AG04449 (cell line): ENCODE data around the gene SETBP1.

Source experiments
- CTCF ChIA-PET: fragments of 350-600 bp; formaldehyde crosslinking; extraction: SDS; loops from one replicate; lab custom pipeline; 2021; ENCODE audit warnings: antibody characterized with exemption; lab: Yijun Ruan, JAX
- POLR2A ChIA-PET: fragments of 400-600, 350-600 bp; formaldehyde crosslinking; extraction: SDS; loops from one replicate; lab custom pipeline; 2020; ENCODE audit warnings: antibody characterized with exemption, inconsistent platforms; lab: Yijun Ruan, JAX
- DNase-seq: peaks from one replicate; pipeline ENCODE4 v3.0.0-alpha.2; 2010; ENCODE audit warnings: low read depth, low spot score
- H3K4me3 ChIP-seq: 2 replicates; pipeline ENCODE4 v1.5.1; 2011; ENCODE audit warnings: low read depth, mild to moderate bottlenecking, control low read depth, low read length
- TF ChIP-seq, protein P1 (sequence below): IDR thresholded peaks from one replicate; pipeline ENCODE4 v1.5.1; 2011; ENCODE audit warnings: mild to moderate bottlenecking, moderate library complexity, low read length, control low read depth, inconsistent platforms; ENCODE audit not compliant: insufficient read depth; ENCODE audit errors: missing control alignments

The SETBP1 gene

DNA sequence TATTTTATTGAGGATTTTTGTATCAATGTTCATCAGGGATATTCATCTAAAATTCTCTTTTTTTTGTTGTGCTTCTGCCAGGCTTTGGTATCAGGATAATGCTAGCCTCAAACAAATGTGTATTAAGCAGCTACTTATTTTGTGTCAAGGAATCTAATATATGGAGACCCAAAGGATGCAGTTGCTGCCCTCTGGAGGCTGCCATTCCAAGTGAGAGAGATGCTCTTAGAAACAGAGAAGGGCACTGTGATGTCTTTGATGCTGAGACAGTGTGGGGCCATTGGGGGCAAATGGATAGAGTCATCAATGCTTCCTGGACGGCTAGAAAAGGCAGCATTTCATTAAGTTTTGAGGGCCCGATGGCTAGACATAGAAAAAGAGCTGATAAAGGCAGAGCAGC, 292.6 kb downstream of the SETBP1 start:
- no peak overlapping the region for H3K4me3 ChIP-seq
- no peak for DNase-seq
- TF ChIP-seq, protein P1, sequence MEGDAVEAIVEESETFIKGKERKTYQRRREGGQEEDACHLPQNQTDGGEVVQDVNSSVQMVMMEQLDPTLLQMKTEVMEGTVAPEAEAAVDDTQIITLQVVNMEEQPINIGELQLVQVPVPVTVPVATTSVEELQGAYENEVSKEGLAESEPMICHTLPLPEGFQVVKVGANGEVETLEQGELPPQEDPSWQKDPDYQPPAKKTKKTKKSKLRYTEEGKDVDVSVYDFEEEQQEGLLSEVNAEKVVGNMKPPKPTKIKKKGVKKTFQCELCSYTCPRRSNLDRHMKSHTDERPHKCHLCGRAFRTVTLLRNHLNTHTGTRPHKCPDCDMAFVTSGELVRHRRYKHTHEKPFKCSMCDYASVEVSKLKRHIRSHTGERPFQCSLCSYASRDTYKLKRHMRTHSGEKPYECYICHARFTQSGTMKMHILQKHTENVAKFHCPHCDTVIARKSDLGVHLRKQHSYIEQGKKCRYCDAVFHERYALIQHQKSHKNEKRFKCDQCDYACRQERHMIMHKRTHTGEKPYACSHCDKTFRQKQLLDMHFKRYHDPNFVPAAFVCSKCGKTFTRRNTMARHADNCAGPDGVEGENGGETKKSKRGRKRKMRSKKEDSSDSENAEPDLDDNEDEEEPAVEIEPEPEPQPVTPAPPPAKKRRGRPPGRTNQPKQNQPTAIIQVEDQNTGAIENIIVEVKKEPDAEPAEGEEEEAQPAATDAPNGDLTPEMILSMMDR = peak; percentile 6
- ChIA-PET CTCF (interaction anchor here (0.6 to 0.9 kb wide), 3 partner anchors 10 to 725 kb away, joined by 3 read pairs; no protein-coding TSS in a partner anchor), POLR2A (no interaction called here)

DNA sequence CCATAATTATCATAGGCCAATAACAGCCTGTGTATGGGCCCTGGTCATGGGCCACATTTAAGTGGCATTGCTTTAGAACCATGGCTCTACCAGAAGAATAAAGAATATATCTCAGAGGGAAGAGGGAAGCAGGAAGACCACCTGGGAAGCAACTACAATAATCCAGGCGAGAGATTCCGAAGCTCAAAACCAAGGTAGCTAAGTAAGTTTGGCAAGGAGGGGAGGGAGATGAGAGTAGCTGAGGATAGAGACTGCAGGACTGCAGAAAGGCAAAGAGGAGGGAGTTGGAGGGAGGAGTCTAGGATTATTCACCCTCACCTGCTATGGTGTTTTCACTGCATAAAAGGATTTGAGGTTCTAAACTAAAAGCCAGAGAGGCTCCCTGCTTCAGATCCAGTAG, 293.5 kb downstream of the SETBP1 start:
- TF ChIP-seq, protein P1 = no peak
- DNase-seq = no peak
- H3K4me3 ChIP-seq = no peak overlapping the region
- POLR2A ChIA-PET = no interaction called here
- CTCF ChIA-PET = interaction anchor here (0.8 kb wide), 1 partner anchor 11 kb away, joined by 3 read pairs; no protein-coding TSS in a partner anchor

DNA sequence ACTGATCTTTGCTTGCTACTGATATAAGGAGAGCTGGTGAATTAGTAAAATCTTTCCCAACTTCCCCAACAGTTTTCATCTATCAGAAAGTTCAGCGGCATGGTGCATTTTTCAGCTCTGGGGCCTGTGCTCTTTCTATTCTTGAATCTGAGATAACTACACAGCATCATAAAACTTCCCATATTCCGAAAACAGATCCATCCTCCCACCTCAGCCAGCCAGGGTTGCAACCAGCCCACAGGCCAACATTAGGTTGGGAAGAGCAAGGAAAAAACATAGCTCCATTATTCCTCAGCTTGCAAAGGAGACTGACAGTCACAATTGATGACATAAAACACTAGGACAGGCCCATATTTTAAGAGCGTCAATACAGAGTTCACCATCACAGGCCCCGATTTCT, 297.2 kb downstream of the SETBP1 start:
- ChIA-PET CTCF (interaction anchor here (0.6 kb wide), 1 partner anchor 16 kb away, joined by 3 read pairs; no protein-coding TSS in a partner anchor), POLR2A (no interaction called here)
- DNase-seq = no peak
- H3K4me3 ChIP-seq = no peak overlapping the region
- TF ChIP-seq, protein P1 = no peak

DNA sequence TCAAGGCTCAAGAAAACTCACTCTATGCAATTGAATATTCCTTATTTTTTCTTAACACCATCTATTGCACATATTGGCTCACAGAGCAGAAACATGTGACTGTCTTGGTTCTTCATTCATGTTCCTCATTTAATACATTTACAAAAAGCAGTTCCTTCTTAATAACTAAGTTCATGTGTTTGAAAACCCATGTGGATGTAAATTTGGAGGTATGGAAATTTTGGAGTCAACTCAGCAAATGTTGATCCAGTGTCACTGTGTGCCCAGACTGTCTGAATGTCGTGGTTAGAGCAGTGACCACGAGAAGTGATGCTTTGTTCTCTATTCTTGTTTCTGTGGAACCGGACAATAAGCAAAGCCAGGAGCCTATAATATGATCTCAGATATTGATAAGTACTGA, 299.1 kb downstream of the SETBP1 start:
- H3K4me3 ChIP-seq = no peak overlapping the region
- ChIA-PET CTCF (no interaction called here), POLR2A (no interaction called here)
- TF ChIP-seq, protein P1 = no peak
- DNase-seq = no peak

DNA sequence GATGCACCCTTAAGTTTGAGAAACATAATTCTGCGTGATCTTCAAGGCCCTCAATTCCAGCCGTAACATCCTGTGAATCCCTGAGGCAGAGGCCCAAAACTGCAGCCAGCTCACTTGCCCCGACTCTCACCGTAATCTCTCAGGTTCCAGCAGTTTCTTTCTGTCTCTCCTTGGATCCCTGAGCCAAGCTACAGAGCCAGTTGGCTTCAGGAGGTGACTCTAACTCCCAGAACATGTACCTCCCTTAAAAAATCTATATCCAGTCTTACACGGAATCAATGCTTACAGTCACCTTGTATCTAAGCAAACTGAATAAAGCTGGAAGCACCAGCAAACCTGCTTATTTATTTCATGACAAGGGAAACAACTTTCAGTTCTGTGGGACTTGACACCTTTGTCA, 300.4 kb downstream of the SETBP1 start:
- no peak for DNase-seq
- ChIA-PET POLR2A (no interaction called here), CTCF (no interaction called here)
- no peak overlapping the region for H3K4me3 ChIP-seq
- TF ChIP-seq, protein P1 = no peak

DNA sequence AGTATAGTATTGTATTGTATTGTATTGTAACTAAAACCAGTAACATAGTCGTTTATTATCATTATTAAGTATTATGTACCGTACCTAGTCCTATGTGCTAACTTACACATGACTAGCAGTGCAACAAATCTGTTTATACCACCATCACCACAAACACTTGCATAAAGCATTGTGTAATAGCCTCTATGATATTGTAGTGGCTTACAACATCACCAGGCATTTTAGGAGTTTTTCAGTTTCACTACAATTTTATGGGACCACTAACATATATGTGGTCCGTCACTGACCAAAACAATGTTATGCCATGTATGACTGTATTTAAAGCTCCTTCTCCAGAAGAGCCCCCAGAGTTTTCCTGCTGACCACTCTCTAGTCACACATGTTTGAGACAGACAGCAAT, 306.2 kb downstream of the SETBP1 start:
- no peak for DNase-seq
- ChIA-PET CTCF (interaction anchor here (1.1 kb wide), 1 partner anchor 56 kb away, joined by 3 read pairs; no protein-coding TSS in a partner anchor), POLR2A (no interaction called here)
- TF ChIP-seq, protein P1 = no peak
- H3K4me3 ChIP-seq = no peak overlapping the region
